Renal pelvis (tissue), 4 donors: ENCODE results near the gene RORB. TPM values are rescaled to one million over a fixed set of nuclear protein-coding genes. Genes with fewer than 3 reads are reported as not detected.

Experiments
- DNase-seq: peaks from one replicate; pipeline ENCODE4 v3.0.0-alpha.2; 2013
- polyA plus RNA-seq, 3 donors: library from polyadenylated mRNA; unstranded; fragments of 120-200 nt; gene quantifications; one replicate each; pipeline ENCODE4 v1.2.1, GENCODE V29; 2013; ENCODE audit not compliant: insufficient read length in 3 of 3

Gene RORB
- polyA plus RNA-seq, 3 donors = 0.07 to 0.17 (median 0.09) TPM

DNA sequence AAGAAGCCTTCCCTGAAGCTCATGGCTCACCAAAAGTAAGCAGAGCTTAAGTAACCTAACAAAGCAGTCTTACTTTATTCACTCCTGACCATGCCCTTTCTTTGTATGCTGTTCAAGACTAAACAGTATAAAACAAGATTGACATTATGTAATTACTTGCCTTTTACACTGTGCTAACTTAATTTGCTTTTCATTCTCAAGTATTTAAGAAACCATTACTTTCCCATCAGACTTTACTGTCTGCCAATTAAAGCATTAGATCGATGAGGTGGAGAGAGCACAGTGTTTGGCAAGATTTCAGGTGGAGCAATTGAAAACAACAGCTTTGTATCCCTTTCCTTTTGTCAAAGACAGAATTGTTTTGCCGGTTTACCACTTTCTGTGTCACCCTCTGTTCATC, 98.2 kb downstream of the RORB start:
- DNase-seq = no peak

DNA sequence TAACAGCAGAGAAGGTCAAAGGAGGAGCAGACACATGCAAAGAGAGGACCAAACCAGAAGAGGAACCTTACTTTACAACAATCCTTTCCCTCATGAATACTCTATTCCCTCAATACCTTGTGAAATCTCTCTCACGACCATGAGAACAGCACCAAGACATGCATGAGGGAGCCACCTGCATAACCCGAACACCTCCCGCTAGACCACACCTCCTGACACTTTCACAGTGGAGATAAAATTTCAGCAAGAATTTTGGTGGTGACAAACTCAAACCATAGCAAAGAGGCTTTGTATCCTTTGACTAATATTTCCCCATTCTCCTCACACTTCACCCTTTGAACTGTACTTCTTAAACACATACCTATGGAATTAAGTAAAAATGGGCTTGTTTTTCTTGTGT, 101.7 kb downstream of the RORB start:
- no peak for DNase-seq

DNA sequence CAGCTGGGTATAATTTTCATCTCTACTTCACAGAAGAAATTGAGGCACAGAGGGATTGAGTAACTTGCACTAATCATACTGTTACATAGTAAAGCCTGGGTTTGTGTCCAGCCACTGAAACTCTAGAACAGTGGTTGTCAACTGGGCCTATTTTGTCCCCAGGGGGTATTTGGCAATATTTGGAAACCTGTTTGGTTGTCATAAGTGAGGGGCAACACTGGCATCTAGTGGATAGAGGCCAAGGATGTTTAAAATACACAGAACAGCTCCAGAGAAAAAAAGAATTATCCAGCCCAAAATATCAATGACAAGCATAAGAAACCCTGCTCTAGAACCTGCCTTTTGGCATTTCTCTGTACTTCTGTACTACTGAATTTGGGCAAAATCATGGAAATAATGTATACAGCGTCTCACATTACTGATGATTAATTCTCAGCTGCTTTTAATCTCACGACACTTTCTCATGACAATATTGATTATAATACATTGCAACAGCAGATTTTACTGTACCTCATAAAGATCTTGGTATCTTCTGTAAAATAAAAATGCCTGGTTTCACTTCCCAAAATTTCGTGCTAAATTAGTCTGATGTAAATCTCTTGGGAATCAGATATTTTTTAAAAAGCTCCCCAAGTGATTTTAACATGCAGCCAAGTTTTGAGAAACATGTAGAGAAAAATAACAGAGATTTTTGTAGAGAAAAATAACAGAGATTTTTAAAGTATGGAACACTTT, 112.7 kb downstream of the RORB start:
- no peak for DNase-seq

DNA sequence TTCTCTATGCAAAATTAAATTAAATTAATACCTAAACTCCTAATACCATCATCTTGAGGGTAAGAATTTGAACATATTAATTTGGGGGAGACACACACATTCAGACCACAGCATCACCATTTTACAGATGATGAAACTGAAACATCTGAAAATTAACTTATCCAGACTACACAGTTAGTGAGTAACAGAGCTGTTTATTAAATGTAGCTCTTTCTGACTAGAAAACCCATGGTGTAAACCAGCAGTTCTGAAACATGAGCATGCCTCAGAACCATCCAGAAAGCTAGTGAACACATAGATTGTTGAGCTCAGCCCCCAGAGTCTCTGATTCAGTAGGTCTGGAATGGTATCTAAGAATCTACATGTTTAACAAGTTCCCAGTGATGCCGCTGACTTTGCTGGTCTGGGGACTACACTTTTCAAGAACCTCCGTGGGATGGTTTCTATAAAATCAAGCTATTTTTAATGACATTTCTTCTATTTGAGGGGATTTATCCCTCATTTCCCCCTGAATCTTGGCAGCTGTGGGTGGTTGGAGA, 113.5 kb downstream of the RORB start:
- no peak for DNase-seq

DNA sequence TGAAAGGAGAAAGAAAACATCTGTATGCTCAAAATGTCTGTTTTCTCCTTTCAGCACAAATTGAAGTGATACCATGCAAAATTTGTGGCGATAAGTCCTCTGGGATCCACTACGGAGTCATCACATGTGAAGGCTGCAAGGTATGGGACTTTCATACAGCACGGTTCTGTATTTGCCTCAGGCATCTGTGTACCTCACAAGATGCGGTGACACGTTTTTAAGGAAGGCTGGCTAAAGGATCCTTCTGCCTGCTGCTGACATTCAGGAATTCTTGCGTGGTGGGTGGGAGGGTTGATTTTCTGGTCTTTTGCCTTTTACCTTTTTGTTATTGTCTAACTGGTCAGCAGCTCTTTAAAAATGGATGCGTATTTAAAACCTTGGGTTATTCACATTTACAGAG, 133.1 kb downstream of the RORB start:
- no peak for DNase-seq

DNA sequence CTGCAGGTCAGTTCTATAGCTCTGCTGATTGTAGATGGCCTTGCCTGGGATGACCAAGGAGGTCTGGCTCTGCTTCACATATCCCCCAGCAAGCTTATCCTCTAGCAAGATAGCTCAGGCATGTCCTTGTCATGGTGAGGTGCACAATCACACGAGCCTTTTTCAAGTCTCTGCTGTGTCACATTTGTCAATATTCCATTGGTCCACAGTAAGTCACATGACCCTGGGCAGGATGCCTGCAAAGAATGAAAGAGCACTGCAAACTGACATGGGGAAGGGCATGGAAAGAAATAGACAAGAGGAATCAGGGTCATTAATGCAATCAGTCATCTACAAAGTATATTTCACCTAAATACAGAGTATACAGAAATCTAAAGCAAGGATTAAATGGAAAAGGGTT, 142.0 kb downstream of the RORB start:
- no peak for DNase-seq

DNA sequence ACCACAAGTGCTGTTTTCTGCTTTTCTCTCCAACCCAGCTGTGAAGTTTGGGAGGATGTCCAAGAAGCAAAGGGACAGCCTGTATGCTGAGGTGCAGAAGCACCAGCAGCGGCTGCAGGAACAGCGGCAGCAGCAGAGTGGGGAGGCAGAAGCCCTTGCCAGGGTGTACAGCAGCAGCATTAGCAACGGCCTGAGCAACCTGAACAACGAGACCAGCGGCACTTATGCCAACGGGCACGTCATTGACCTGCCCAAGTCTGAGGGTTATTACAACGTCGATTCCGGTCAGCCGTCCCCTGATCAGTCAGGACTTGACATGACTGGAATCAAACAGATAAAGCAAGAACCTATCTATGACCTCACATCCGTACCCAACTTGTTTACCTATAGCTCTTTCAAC, 145.2 kb downstream of the RORB start:
- DNase-seq = no peak

DNA sequence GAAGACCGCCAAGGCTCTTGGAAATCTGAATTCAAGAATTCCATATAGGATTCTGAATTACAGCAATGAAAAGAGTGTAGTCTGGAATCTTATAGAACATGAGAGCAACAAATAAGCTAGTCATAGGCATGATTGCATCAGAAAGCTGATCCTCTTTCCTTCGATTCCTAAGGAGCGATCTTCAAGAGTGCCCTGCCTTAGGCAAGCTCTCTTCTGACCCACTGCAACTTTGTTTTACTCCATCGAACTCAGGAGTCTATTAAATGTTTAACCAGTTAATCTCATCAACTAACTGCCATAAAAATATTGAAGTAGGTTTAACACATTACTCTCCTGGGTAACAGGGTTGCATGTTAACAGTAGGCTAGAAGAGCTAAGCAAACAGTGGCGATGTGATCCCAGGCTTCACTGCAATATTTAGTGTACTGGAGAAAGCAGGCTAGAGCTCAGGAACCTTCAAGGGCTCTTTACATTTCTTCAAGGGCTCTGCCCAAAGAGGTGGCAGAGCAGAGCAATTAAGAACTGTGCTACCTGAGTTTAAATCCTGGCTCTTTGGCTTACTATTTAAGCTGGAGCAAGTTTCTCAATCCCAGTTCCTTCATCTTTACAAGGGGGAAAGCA, 146.3 kb downstream of the RORB start:
- no peak for DNase-seq

DNA sequence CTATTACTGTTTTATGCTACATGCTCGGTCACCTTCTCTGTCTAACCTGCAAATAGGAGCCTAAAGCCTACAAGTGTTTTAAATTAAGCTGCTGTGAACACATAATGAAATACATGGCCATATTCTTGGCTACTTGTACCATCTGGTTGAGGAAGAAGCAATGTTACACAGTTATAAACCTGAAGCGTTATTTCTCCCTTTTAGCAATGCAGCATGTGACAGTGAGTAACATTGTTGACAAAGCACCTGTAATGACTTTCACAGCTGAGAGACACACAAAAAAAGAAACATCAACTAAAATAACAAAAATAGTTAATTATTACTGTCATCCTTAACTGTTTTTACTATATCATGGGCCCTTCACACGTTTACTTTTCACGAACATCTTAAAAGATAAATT, 146.9 kb downstream of the RORB start:
- DNase-seq = no peak

DNA sequence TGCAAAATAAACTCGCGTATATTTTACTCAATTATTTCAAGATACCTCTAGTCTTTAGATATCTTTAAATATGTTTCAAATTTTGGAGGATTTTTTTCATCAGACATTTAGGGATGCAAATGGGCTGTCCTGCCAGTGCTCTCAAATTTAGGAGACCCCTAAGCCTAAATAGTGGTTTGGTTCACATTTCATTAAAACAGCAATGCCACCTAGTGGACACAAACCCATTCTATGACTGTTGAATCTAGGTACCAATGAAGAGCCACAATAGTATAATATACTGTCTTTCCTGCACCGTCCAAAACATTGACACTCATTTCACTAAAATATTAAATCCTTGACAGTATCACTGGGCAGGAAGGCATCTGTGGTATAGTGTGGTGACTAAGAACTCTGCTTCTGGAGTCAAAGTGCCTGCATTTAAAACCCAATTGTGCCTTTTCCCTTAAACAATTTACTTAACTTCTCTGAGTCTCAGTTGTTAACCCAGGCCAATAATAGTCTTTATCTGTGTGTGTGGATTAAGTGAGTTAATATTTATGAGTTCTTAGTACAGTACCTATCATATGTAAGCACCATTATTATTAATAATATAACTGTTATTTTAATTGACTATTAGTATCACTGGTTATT, 148.0 kb downstream of the RORB start:
- peak; percentile 20 for DNase-seq

DNA sequence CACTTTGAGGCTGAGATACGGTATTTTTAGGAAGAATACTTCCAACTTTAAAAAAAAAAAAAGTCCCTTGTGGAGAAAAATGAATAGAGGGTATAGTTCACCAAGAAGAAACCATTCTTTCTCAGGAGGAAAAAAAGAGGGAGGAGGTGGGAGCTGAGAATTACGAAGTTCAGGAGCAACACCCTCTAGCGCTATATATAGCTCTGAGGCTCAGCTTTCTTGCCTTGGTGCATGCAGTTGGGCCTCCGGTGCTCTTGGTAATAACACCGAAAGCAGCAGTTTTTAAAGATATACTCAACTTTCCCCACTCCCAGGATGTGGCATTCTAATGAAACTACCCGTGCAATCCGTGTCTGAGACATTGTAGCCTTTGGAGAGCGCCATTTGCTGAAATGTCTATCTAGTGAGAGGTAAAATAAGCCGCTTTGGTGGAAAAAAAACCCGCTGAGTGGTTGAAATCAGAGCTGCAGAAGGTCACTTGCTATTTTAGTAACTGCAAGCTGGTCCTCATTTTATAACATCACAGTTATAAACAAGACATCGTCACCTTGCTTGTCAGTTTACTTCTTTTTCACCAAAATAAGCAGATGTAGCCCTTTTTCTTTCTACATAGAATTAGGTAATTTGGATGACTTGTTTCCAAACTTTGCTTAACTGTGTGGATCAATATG, 156.4 kb downstream of the RORB start:
- no peak for DNase-seq

DNA sequence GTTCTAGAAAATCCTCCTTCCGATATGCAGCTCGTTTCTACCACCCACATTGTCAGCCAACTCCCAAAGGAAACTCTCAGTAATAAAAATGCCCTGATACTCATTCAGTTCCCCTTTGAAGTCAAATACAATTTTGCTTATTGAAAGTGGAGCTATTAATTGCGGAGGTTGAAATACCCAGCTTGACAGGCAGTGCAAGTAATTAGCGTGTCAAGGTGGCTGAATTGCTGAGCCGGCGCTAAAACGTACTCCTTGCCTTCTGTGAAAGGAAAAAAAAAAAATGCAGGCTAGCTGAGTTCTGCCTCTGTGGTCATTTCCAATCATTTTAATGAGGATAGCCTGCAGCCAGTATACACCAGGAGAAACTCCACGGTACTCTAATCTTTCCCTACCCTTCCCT, 165.5 kb downstream of the RORB start:
- DNase-seq = no peak

DNA sequence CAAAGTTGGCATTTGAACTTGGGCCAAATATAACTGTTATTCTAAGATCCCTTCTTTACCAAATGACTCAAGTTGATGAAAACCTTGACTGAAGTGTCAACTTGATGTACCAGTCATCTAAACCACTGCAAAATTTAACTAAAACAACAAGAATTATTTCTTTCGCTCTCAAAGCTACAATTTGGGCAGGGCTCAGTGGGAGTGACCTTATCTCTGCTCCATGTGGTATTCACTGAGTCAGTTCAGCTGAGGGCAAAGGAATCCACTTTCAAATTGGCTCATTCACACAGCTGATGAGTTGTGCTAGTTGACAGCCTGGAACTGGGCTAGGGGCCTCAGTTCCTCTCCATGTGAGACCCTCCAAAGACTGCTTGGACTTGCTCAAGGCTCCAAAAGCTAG, 166.3 kb downstream of the RORB start:
- DNase-seq = no peak

DNA sequence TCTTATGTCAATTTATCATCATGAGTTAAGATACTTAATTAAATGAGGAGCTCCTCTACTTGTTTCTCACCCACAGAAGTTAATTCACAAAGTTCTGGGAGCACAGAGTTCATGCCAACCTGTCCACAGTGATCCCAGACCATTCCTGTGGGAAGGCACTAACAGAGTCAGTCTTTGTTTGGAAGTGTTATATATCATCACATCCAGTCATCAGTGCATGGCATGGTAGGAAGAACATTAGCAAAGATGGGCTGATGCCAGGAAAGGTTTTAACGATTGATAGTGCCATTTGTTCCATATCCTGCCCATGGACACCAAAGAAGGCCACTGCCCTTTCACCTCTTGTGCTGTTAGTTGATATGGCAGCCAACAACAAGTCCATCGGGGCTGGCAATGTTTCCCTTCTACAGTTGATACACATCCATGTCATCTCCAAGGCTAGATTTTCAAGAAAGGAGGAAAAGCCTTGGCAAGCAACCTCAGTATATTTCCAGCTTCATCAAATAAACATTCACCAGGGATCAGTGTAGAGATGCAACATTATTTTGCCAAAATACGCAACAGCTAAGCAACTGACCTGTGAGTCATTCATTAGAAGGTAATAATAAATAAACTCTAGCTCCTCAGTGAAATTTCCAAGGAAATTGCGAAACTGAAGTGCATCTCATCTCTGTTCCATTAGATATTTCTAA, 169.6 kb downstream of the RORB start:
- DNase-seq = no peak

DNA sequence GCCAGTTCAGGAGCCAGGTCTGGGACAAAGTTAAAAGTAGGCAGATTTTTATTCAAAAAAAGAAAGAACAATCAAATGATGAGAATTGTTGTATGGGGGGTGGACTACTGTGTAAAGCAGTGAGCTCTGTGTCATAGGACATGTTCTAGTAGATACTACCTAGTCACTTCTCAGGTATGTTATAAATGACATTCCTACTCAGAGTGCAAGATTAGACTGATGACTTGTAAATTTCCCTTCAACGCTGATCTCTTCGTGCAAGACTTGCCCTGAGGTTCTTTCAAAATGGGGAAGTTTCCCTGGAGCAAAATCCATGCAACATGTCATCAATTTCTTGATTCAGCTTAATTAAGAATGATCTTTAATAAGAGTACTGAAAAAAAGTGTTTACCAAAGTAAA, 175.1 kb downstream of the RORB start:
- no peak for DNase-seq

DNA sequence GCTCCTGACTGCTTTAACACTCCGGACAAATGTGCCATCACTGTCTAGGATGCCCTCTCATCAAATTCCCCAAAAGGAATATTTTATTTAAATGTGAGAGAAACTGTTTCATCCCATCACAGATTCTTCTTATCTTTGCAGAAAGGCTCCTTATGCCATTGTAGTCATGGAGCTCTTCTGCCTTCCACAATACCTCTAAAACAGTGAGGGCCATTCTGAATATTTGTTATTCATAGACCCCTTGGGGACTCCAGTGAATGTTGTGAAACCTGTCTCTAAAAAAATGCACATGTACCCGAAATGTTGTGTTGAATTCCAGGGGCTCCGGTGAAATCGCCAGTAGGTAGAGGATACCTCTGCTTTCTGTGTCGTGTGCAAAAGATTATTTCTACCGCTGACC, 176.9 kb downstream of the RORB start:
- no peak for DNase-seq

DNA sequence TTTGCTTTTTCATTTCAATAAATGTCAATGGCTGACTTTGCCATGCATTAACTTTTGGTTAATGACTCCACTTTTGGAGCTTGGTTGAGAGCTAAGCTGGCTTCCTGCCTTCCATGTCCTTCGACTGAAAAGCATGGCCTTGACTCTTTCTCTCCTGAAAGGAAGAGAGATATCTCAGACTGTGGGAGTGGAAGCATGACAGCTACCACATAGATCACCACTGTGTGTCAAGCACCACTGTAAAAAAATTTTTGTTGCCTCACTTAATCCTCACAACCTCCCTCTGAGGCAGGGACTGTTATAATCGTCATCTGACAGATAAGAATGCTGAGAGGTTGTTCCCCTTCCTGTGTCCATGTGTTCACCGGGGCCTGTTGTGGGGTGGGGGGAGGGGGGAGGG, 184.8 kb downstream of the RORB start:
- DNase-seq = no peak

DNA sequence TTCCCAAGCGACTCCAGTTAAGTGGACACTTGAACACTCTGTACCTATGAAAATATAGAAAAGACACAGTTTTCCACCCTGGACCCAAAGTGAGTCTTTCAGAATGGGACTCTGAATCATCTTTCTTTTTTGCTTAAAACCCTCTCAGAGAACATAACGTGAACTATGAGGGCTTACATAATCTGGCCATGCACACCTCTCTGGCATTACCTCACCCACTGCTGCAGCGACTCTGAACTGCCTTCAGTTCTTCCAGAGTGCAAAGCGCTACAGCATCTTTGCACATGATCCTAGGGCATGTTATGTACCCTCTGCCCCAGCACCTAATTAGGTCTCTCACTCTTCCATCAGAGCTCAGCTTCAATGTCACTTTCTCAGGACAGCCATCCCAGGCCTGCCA, 186.2 kb downstream of the RORB start:
- DNase-seq = no peak

DNA sequence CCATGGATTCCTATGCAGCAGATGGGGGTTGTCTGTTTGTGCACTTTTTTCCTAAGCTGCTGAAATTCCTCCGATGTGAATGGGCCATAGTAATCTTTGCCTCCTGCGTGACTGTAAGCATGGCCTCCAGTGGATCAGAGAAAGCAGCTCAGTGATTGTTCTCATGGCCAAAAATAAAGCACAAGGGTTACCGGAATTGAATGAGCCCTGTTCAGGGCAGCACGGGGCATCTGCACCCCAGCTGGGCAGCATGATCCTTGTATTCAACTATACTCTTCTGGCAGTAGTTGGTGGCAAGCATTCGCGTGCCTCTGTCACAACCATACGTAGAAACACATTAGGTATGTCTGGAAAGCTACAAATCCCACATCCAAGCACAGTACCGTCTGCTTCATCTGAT, 193.9 kb downstream of the RORB start:
- DNase-seq = no peak

DNA sequence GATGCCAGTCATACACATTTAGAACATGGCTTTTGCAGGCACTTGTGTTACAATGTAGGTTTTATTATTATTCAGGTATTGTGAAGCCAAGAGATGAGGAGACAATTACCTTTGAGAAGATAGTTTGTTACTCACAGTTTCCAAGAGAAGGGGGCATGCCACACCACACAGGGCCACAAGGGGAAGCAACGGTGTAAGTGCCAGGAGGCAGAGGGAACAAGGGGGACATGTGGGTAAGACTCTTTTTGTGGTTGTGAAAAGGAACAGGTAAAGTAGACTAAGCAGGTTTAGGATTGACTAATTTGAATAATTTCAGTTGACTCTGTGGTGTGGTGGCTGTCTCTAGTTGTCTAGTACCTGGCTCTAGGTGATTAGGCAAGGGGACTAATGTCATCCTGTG, 199.4 kb downstream of the RORB start:
- DNase-seq = no peak

DNA sequence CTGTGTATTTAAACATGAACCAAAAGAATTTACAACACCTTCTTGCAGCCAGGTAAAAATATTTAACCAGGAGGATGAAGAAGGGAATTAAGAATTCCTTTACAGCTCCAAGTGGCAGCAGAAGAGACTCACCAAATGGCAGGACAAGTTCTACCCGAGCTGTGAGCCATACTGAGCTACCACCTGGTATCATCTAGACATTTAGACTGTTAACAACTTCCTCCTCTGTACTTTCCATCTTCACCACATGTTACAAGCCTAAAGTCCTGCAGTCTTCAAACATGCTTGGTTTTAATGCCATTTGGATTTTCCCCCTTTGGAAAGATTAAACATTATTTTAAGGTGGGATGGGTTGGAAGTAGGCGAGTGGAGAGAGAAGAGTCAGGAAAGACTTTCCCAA, 200.4 kb downstream of the RORB start:
- DNase-seq = no peak

DNA sequence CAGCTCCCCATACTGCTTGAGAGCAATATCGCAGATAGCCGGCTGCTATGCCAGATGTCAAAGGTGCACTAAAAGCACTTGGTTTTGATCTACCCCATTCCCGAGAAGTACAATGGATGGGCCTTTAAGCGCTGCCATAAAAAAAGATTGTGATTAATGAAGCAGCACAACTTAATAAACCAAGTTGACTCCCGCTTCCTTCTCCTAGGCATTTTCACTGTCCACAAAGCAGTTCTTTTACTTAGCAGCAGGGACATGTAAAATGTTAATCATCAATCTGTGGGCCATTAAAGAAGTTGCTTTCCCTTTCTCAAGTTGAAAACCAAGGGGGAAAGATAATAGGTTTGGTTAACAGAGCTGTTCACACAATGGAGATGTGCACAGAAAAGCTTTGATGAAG, 214.2 kb downstream of the RORB start:
- DNase-seq = peak; percentile 75
